ENCODE results near the gene FAAP20.

FAAP20 gene

GRCh38 chr1:2230781-2231531 is 36.4 kb upstream of the FAAP20 start:
- no peak for DNase-seq (ENCODE audit: low spot score)

- no peak for DNase-seq (ENCODE audit: low spot score)
Measured at GRCh38 chr1:2229911-2230731, 35.5 kb upstream of the FAAP20 start.

- peak; percentile 37 for DNase-seq (ENCODE audit: low spot score)
Measured at GRCh38 chr1:2229037-2229864, 34.7 kb upstream of the FAAP20 start.

- no peak for DNase-seq (ENCODE audit: low spot score)
Measured at GRCh38 chr1:2228694-2229036, 34.1 kb upstream of the FAAP20 start.

GRCh38 chr1:2228157-2228594 is 33.6 kb upstream of the FAAP20 start, which contains the start of gene SKI:
SKI (plus strand) TSS chr1:2228319; CDS start chr1:2228767, 448 bp downstream.
- no peak for DNase-seq (ENCODE audit: low spot score)

- DNase-seq (ENCODE audit: low spot score) = peak; percentile 89
Measured at GRCh38 chr1:2227346-2228156, 33.0 kb upstream of the FAAP20 start.

GRCh38 chr1:2226525-2227345 is 32.2 kb upstream of the FAAP20 start:
- DNase-seq (ENCODE audit: low spot score) = no peak

- no peak for DNase-seq (ENCODE audit: low spot score)
Measured at GRCh38 chr1:2224631-2225428, 30.3 kb upstream of the FAAP20 start.

- no peak for DNase-seq (ENCODE audit: low spot score)
Measured at GRCh38 chr1:2224170-2224584, 29.6 kb upstream of the FAAP20 start.

- no peak for DNase-seq (ENCODE audit: low spot score)
Measured at GRCh38 chr1:2221271-2221670, 26.7 kb upstream of the FAAP20 start.

GRCh38 chr1:2216767-2217058 is 22.1 kb upstream of the FAAP20 start:
- DNase-seq (ENCODE audit: low spot score) = no peak

- no peak for DNase-seq (ENCODE audit: low spot score)
Measured at GRCh38 chr1:2215909-2216766, 21.6 kb upstream of the FAAP20 start.

GRCh38 chr1:2215329-2215728 is 20.8 kb upstream of the FAAP20 start:
- DNase-seq (ENCODE audit: low spot score) = no peak

- DNase-seq (ENCODE audit: low spot score) = no peak
Measured at GRCh38 chr1:2214541-2215241, 20.1 kb upstream of the FAAP20 start.

- DNase-seq (ENCODE audit: low spot score) = no peak
Measured at GRCh38 chr1:2213576-2214505, 19.3 kb upstream of the FAAP20 start.

GRCh38 chr1:2212532-2213491 is 18.2 kb upstream of the FAAP20 start:
- DNase-seq (ENCODE audit: low spot score) = peak; percentile 78
